Caco-2 (cell line): ENCODE data around the gene LRRC31. TPM values are rescaled to one million over a fixed set of nuclear protein-coding genes. Genes with fewer than 3 reads are reported as not detected.

Source experiments
- BruUV-seq: library from RNA; stranded (reverse); fragments of 400-500 nt; replicated peaks from 2 replicates; lab custom pipeline; 2021; lab: Mats Ljungman, UMichigan
- CTCF ChIA-PET: fragments of 300-600 bp; sonication (Branson Sonifier 250); formaldehyde crosslinking; loops from one replicate; lab custom pipeline; 2022; ENCODE audit warnings: antibody characterized with exemption; lab: Charles Lee
- POLR2A ChIA-PET: fragments of 300-600 bp; sonication (Branson Sonifier 250); formaldehyde crosslinking; loops from one replicate; lab custom pipeline; 2022; ENCODE audit warnings: antibody characterized with exemption; lab: Charles Lee
- DNase-seq, 2 experiments: peaks; one replicate each; pipeline versions ENCODE4 v3.0.0 to v3.0.0-alpha.2; 2020 to 2022
- H3K27me3 ChIP-seq: replicated peaks from 2 replicates; pipeline ENCODE4 v1.6.0; 2011; ENCODE audit warnings: low read length; ENCODE audit not compliant: control insufficient read depth, insufficient read depth
- H3K36me3 ChIP-seq: 2 replicates; pipeline ENCODE4 v1.5.1; 2011; ENCODE audit warnings: low read length; ENCODE audit not compliant: control insufficient read depth, insufficient read depth
- H3K4me1 ChIP-seq: fragments of 250-450 bp; sonication (Bioruptor Pico); 2 replicates; pipeline ENCODE4 v1.5.1; 2020; ENCODE audit warnings: mild to moderate bottlenecking
- H3K4me3 ChIP-seq: 2 replicates; pipeline ENCODE4 v1.5.1; 2011; ENCODE audit warnings: low read depth, mild to moderate bottlenecking, control low read depth, low read length
- H3K9me3 ChIP-seq: fragments of 250-450 bp; sonication (Bioruptor Pico); 2 replicates; pipeline ENCODE4 v1.5.1; 2020; ENCODE audit warnings: mild to moderate bottlenecking, moderate library complexity
- H3K27ac Mint-ChIP-seq: one replicate; pipeline ENCODE4 v1.8.0; 2022; ENCODE audit warnings: mixed read lengths; ENCODE audit not compliant: unreplicated experiment
- H3K27me3 Mint-ChIP-seq: one replicate; pipeline ENCODE4 v1.8.0; 2022; ENCODE audit warnings: mixed read lengths; ENCODE audit not compliant: insufficient read depth, unreplicated experiment
- H3K36me3 Mint-ChIP-seq: one replicate; pipeline ENCODE4 v1.8.0; 2022; ENCODE audit warnings: mild to moderate bottlenecking, mixed read lengths; ENCODE audit not compliant: insufficient read depth, unreplicated experiment
- H3K4me1 Mint-ChIP-seq: one replicate; pipeline ENCODE4 v1.8.0; 2022; ENCODE audit warnings: low read depth, mixed read lengths; ENCODE audit not compliant: unreplicated experiment
- H3K4me3 Mint-ChIP-seq: one replicate; pipeline ENCODE4 v1.8.0; 2022; ENCODE audit warnings: mild to moderate bottlenecking, moderate library complexity, mixed read lengths; ENCODE audit not compliant: unreplicated experiment
- H3K9me3 Mint-ChIP-seq: one replicate; pipeline ENCODE4 v1.8.0; 2022; ENCODE audit warnings: mixed read lengths; ENCODE audit not compliant: unreplicated experiment
- intact Hi-C: fragments of 100-400 bp; cut with micrococcal nuclease; formaldehyde crosslinking; loops from one replicate; pipeline ENCODE4 v1.10.0; 2022; ENCODE audit not compliant: unreplicated experiment
- total RNA-seq: library from RNA; stranded (reverse); gene quantifications from 2 replicates; pipeline ENCODE4 v1.2.3, GENCODE V29; 2022
- TF ChIP-seq, protein P1 (sequence below), 2 experiments: fragments of 200-600 bp in 1 of 2; IDR thresholded peaks; 1 replicate in 1 of 2; 2 replicates in 1 of 2; pipeline versions ENCODE4 v1.5.1 to v1.8.0; 2011 to 2022; ENCODE audit warnings: antibody characterized with exemption in 1 of 2, control low read depth in 1 of 2, inconsistent platforms in 1 of 2, low read depth in 1 of 2, low read length in 1 of 2, mild to moderate bottlenecking in 1 of 2, moderate library complexity in 1 of 2; ENCODE audit not compliant: insufficient read depth in 1 of 2, severe bottlenecking in 1 of 2, unreplicated experiment in 1 of 2

The LRRC31 gene
- total RNA-seq, 1 experiment from 2014 or later = 0.64 TPM

DNA sequence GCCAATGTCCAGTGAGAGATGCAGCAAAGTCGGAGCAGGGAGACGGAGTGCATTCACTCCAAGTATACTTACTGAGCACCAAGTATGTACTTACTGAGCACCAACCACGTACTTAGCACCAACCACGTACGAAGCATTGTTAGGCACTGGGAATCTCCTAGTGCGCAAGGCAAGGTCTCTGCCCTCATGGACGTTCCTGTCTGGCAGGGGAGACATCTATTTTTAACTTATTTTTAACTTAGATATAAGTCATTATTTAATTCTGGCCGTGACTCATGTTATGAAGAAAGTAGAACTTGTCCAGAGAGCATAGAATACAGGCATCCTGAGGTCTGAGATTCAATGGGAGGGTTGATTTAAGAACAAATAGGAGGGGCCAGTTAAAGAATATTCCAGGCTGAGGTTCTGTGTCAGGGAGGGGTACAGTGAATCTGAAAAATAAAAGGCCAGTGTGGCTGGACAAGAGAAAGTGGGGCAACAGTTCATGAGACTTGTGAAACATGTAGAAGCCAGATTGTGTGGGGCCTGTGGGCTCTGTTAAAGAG lies 9.3 kb upstream of the LRRC31 start:
- no peaks in the 10 kb centered on the region for H3K27me3 ChIP-seq
- no peak overlapping the region for H3K27ac Mint-ChIP-seq
- no peaks in the 10 kb centered on the region for H3K36me3 ChIP-seq
- no peaks in the 10 kb centered on the region for H3K36me3 Mint-ChIP-seq
- no peaks in the 10 kb centered on the region for H3K27me3 Mint-ChIP-seq
- no peaks in the 10 kb centered on the region for H3K4me1 Mint-ChIP-seq
- H3K9me3 ChIP-seq = peaks cover 5% of the 10 kb centered on the region; the same call in 1 of the 2 replicates
- ChIA-PET POLR2A (no interaction called here), CTCF (no interaction called here)
- no peaks in the 10 kb centered on the region for H3K4me1 ChIP-seq
- TF ChIP-seq, protein P1, sequence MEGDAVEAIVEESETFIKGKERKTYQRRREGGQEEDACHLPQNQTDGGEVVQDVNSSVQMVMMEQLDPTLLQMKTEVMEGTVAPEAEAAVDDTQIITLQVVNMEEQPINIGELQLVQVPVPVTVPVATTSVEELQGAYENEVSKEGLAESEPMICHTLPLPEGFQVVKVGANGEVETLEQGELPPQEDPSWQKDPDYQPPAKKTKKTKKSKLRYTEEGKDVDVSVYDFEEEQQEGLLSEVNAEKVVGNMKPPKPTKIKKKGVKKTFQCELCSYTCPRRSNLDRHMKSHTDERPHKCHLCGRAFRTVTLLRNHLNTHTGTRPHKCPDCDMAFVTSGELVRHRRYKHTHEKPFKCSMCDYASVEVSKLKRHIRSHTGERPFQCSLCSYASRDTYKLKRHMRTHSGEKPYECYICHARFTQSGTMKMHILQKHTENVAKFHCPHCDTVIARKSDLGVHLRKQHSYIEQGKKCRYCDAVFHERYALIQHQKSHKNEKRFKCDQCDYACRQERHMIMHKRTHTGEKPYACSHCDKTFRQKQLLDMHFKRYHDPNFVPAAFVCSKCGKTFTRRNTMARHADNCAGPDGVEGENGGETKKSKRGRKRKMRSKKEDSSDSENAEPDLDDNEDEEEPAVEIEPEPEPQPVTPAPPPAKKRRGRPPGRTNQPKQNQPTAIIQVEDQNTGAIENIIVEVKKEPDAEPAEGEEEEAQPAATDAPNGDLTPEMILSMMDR (IDR thresholded peaks at IDR 0.05; ENCODE audit: insufficient read depth in 1 of 2, low read depth in 1 of 2, low read length in 1 of 2, severe bottlenecking in 1 of 2, unreplicated experiment in 1 of 2) = no peak
- no peak overlapping the region for H3K4me3 Mint-ChIP-seq
- H3K4me3 ChIP-seq = no peak overlapping the region
- H3K9me3 Mint-ChIP-seq = no peaks in the 10 kb centered on the region
- BruUV-seq = no TSS peak
- intact Hi-C loops = loop anchor here (10.0 kb wide), 1 partner anchor 46 kb away; no protein-coding TSS in a partner anchor
- DNase-seq = no peak

DNA sequence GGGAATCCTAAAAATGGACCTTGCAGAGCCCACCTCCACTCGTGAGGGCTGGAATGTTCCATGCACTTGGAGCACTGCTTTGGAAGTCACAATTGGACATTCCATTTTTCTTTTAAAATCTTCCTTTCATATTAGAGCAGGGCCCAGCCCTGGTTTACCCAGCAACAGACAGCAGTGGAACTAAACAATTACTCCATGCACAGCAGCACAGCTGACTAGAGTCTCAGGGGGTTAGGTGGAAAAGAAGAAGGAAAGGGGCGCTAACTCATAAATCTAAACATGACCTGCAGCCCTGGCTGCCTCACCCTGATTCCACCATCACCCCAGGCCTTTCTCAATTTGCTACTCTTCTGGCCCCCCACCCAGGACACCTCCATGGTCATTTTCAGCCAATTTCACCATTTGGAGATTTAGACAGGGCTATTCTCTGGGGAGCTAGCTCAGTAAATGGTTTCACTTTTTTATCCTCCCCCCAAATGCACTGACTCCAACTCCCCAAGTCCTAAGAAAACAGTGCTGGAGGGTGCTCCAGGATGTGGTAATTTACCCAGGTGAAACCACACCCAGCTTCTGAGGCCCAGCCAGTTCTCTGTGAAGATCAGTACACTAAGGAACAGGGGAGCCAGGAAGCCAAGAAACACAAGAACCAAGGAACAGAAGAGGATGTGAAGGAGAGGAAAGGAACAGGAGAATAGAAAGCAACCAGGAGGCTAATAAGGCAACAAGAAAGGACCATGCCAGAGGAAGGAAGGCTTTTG lies 1.6 kb upstream of the LRRC31 start:
- no peak for DNase-seq
- BruUV-seq = no TSS peak
- Mint-ChIP-seq H3K9me3 (no peaks in the 10 kb centered on the region), H3K4me3 (no peak overlapping the region), H3K27ac (no peak overlapping the region), H3K36me3 (no peaks in the 10 kb centered on the region), H3K4me1 (peaks cover 10% of the 10 kb centered on the region), H3K27me3 (no peaks in the 10 kb centered on the region)
- no peak overlapping the region for H3K4me3 ChIP-seq
- H3K4me1 ChIP-seq = peaks cover 5% of the 10 kb centered on the region; the same call in 1 of the 2 replicates
- no peaks in the 10 kb centered on the region for H3K27me3 ChIP-seq
- peaks cover 5% of the 10 kb centered on the region; the same call in 1 of the 2 replicates for H3K9me3 ChIP-seq
- TF ChIP-seq, protein P1 (IDR thresholded peaks at IDR 0.05; ENCODE audit: insufficient read depth in 1 of 2, low read depth in 1 of 2, low read length in 1 of 2, severe bottlenecking in 1 of 2, unreplicated experiment in 1 of 2) = no peak
- intact Hi-C loops = loop anchor here (10.0 kb wide), 1 partner anchor 53 kb away; no protein-coding TSS in a partner anchor
- POLR2A ChIA-PET = no interaction called here
- no peaks in the 10 kb centered on the region for H3K36me3 ChIP-seq
- CTCF ChIA-PET = no interaction called here

DNA sequence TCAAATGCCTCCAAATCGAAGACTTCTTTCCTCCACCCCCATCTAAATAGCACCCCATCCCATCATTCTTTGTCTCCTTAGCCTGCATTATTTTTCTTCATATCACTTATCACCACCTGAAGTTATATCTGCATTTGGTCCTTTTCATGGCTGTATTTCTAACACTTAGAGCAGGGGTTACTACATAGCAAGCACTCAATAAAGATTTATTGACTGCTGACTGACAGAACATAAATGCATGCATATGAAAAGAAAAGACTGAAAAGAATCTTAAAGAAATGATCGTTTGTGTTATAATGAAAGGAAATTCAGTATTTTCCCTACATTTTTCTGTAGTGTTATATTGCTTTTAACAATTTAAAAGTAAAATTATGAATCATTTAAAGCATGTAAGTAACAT lies 1.4 kb downstream of the LRRC31 start:
- H3K27me3 Mint-ChIP-seq = no peaks in the 10 kb centered on the region
- no peak for DNase-seq
- no peaks in the 10 kb centered on the region for H3K36me3 Mint-ChIP-seq
- CTCF ChIA-PET = no interaction called here
- H3K4me1 ChIP-seq = peaks cover 5% of the 10 kb centered on the region; the same call in 1 of the 2 replicates
- H3K36me3 ChIP-seq = no peaks in the 10 kb centered on the region
- no peak overlapping the region for H3K27ac Mint-ChIP-seq
- H3K9me3 Mint-ChIP-seq = no peaks in the 10 kb centered on the region
- TF ChIP-seq, protein P1 (IDR thresholded peaks at IDR 0.05; ENCODE audit: insufficient read depth in 1 of 2, low read depth in 1 of 2, low read length in 1 of 2, severe bottlenecking in 1 of 2, unreplicated experiment in 1 of 2) = no peak
- no peak overlapping the region for H3K4me3 ChIP-seq
- no peaks in the 10 kb centered on the region for H3K27me3 ChIP-seq
- POLR2A ChIA-PET = no interaction called here
- intact Hi-C loops = no loop called here
- H3K4me1 Mint-ChIP-seq = peaks cover 10% of the 10 kb centered on the region
- no TSS peak for BruUV-seq
- H3K9me3 ChIP-seq = no peaks in the 10 kb centered on the region
- no peak overlapping the region for H3K4me3 Mint-ChIP-seq
